ENCODE measurements around the gene CCDC85B. TPM values are rescaled to one million over a fixed set of nuclear protein-coding genes. Genes with fewer than 3 reads are reported as not detected.

CCDC85B gene
- total RNA-seq, 1 experiment from 2014 or later: 55.3 TPM

DNA sequence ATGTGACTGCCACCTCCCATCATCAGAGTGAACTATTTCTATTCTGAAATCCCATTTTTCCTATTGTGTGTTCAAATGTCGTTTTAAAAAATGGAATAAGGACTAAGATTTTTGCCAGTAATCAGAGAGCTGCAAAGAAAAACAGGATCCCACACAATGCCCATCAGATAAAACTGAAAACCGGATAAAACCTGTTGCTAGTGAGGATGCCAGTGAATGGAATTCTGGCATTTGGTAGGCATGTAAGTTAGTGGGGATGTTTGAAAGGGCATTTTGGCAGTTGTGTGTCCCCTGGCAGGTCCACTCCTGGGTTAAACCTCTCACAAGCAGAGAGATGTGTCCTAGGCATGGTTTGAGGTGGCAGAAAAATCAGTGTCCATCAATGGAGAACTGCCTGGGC, 34.9 kb downstream of the CCDC85B start (continued):
- TF ChIP-seq, protein P1, sequence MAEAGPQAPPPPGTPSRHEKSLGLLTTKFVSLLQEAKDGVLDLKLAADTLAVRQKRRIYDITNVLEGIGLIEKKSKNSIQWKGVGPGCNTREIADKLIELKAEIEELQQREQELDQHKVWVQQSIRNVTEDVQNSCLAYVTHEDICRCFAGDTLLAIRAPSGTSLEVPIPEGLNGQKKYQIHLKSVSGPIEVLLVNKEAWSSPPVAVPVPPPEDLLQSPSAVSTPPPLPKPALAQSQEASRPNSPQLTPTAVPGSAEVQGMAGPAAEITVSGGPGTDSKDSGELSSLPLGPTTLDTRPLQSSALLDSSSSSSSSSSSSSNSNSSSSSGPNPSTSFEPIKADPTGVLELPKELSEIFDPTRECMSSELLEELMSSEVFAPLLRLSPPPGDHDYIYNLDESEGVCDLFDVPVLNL (CRISPR knock-in tag; IDR thresholded peaks at IDR 0.05; ENCODE audit: borderline replicate concordance, low read depth): no peak

DNA sequence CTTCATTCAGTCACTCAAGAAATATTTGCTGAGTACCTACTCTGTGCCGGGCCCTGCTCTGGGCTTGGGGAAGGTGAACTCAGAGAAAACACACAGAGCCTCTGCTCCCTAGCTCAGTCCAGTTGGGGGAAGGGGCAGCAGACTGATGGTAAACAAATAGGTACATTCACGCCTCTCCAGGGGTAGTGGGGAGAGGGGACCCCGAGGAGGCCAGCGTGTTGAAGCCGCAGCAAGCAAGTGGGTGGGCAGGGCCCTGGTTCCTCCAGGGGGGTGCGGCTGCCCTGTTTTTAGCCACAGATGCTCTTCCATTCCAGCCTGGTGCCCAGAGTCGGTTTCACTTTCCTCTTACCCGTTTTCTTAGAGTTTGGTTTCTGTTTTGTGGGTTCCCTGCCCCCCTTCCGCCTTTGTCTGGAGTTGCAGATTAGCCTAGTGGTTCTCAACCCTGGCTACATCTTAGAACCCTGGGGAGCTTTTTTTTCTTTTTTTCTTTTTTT, 37.5 kb downstream of the CCDC85B start:
- Mint-ChIP-seq H3K27me3 (ENCODE audit: low read depth) (no peaks in the 10 kb centered on the region), H3K9me3 (no peaks in the 10 kb centered on the region), H3K4me3 (no peak overlapping the region), H3K36me3 (peaks cover 2% of the 10 kb centered on the region; the same call in 1 of the 2 replicates), H3K4me1 (peaks cover 15% of the 10 kb centered on the region), H3K27ac (peak overlapping the region; percentile 63)
- no peak for DNase-seq (ENCODE audit: low spot score)
- POLR2A ChIA-PET: no interaction called here
- ATAC-seq: peak; percentile 22
- CTCF ChIA-PET: interaction anchor here (0.6 to 1.6 kb wide), 3 partner anchors 40 to 95 kb away, joined by 3 to 6 read pairs (median 4); partner anchors contain the start of gene FIBP
- TF ChIP-seq FOXJ3 (CRISPR knock-in tag; IDR thresholded peaks at IDR 0.05; ENCODE audit: borderline replicate concordance) (no peak), ZNF263 (CRISPR knock-in tag; IDR thresholded peaks at IDR 0.05; ENCODE audit: low read depth) (no peak), TEAD4 (CRISPR knock-in tag; IDR thresholded peaks at IDR 0.05) (no peak), ZNF219 (CRISPR knock-in tag; IDR thresholded peaks at IDR 0.05; ENCODE audit: borderline replicate concordance) (no peak)
- TF ChIP-seq, protein P2, sequence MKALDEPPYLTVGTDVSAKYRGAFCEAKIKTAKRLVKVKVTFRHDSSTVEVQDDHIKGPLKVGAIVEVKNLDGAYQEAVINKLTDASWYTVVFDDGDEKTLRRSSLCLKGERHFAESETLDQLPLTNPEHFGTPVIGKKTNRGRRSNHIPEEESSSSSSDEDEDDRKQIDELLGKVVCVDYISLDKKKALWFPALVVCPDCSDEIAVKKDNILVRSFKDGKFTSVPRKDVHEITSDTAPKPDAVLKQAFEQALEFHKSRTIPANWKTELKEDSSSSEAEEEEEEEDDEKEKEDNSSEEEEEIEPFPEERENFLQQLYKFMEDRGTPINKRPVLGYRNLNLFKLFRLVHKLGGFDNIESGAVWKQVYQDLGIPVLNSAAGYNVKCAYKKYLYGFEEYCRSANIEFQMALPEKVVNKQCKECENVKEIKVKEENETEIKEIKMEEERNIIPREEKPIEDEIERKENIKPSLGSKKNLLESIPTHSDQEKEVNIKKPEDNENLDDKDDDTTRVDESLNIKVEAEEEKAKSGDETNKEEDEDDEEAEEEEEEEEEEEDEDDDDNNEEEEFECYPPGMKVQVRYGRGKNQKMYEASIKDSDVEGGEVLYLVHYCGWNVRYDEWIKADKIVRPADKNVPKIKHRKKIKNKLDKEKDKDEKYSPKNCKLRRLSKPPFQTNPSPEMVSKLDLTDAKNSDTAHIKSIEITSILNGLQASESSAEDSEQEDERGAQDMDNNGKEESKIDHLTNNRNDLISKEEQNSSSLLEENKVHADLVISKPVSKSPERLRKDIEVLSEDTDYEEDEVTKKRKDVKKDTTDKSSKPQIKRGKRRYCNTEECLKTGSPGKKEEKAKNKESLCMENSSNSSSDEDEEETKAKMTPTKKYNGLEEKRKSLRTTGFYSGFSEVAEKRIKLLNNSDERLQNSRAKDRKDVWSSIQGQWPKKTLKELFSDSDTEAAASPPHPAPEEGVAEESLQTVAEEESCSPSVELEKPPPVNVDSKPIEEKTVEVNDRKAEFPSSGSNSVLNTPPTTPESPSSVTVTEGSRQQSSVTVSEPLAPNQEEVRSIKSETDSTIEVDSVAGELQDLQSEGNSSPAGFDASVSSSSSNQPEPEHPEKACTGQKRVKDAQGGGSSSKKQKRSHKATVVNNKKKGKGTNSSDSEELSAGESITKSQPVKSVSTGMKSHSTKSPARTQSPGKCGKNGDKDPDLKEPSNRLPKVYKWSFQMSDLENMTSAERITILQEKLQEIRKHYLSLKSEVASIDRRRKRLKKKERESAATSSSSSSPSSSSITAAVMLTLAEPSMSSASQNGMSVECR (CRISPR knock-in tag; IDR thresholded peaks at IDR 0.05; ENCODE audit: borderline replicate concordance): no peak
- TF ChIP-seq, protein P3, sequence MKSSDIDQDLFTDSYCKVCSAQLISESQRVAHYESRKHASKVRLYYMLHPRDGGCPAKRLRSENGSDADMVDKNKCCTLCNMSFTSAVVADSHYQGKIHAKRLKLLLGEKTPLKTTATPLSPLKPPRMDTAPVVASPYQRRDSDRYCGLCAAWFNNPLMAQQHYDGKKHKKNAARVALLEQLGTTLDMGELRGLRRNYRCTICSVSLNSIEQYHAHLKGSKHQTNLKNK (CRISPR knock-in tag; IDR thresholded peaks at IDR 0.05): no peak

DNA sequence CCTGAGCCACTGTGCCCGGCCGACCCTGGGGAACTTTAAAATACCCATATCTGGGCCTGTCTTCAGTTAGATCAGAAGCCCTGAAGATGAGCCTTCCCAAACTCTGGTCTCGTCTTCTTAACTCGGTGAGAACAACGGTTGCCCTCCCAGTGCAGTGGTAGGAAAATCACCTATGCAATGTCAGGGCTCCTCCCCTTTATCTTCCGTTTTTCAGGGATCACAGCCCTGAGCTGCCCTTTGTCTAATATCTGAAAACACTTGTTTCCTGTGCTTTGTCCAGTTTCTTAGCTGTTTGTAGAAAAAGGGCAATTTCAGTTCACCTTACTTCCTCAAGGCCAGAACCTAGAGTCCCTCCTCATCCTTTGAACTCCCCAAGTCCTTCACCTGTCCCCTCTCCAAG, 38.2 kb downstream of the CCDC85B start:
- DNase-seq (ENCODE audit: low spot score): no peak
- POLR2A ChIA-PET: no interaction called here
- ATAC-seq: no peak
- H3K27ac Mint-ChIP-seq: peak overlapping the region; percentile 6
- CTCF ChIA-PET: interaction anchor here (1.5 to 1.6 kb wide), 2 partner anchors 38 to 69 kb away, joined by 3 to 4 read pairs; partner anchors contain the start of gene CCDC85B
- no peaks in the 10 kb centered on the region for H3K9me3 Mint-ChIP-seq
- H3K4me1 Mint-ChIP-seq: peaks cover 17% of the 10 kb centered on the region
- H3K27me3 Mint-ChIP-seq (ENCODE audit: low read depth): no peaks in the 10 kb centered on the region
- no peak overlapping the region for H3K4me3 Mint-ChIP-seq
- H3K36me3 Mint-ChIP-seq: no peaks in the 10 kb centered on the region
- TF ChIP-seq FOXK1 (CRISPR knock-in tag; IDR thresholded peaks at IDR 0.05): no peak
- TF ChIP-seq, protein P4, sequence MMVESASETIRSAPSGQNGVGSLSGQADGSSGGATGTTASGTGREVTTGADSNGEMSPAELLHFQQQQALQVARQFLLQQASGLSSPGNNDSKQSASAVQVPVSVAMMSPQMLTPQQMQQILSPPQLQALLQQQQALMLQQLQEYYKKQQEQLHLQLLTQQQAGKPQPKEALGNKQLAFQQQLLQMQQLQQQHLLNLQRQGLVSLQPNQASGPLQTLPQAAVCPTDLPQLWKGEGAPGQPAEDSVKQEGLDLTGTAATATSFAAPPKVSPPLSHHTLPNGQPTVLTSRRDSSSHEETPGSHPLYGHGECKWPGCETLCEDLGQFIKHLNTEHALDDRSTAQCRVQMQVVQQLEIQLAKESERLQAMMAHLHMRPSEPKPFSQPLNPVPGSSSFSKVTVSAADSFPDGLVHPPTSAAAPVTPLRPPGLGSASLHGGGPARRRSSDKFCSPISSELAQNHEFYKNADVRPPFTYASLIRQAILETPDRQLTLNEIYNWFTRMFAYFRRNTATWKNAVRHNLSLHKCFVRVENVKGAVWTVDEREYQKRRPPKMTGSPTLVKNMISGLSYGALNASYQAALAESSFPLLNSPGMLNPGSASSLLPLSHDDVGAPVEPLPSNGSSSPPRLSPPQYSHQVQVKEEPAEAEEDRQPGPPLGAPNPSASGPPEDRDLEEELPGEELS (CRISPR knock-in tag; IDR thresholded peaks at IDR 0.05): no peak
- no peak for TF ChIP-seq RORB (CRISPR knock-in tag; IDR thresholded peaks at IDR 0.05)
- TF ChIP-seq, protein P5, sequence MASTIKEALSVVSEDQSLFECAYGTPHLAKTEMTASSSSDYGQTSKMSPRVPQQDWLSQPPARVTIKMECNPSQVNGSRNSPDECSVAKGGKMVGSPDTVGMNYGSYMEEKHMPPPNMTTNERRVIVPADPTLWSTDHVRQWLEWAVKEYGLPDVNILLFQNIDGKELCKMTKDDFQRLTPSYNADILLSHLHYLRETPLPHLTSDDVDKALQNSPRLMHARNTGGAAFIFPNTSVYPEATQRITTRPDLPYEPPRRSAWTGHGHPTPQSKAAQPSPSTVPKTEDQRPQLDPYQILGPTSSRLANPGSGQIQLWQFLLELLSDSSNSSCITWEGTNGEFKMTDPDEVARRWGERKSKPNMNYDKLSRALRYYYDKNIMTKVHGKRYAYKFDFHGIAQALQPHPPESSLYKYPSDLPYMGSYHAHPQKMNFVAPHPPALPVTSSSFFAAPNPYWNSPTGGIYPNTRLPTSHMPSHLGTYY (CRISPR knock-in tag; IDR thresholded peaks at IDR 0.05): no peak
- TF ChIP-seq ETV6 (CRISPR knock-in tag; IDR thresholded peaks at IDR 0.05): no peak
- no peak for TF ChIP-seq MXD4 (CRISPR knock-in tag; IDR thresholded peaks at IDR 0.05; ENCODE audit: borderline replicate concordance)
- TF ChIP-seq ATF1 (CRISPR knock-in tag; IDR thresholded peaks at IDR 0.05): no peak
- TF ChIP-seq, protein P6, sequence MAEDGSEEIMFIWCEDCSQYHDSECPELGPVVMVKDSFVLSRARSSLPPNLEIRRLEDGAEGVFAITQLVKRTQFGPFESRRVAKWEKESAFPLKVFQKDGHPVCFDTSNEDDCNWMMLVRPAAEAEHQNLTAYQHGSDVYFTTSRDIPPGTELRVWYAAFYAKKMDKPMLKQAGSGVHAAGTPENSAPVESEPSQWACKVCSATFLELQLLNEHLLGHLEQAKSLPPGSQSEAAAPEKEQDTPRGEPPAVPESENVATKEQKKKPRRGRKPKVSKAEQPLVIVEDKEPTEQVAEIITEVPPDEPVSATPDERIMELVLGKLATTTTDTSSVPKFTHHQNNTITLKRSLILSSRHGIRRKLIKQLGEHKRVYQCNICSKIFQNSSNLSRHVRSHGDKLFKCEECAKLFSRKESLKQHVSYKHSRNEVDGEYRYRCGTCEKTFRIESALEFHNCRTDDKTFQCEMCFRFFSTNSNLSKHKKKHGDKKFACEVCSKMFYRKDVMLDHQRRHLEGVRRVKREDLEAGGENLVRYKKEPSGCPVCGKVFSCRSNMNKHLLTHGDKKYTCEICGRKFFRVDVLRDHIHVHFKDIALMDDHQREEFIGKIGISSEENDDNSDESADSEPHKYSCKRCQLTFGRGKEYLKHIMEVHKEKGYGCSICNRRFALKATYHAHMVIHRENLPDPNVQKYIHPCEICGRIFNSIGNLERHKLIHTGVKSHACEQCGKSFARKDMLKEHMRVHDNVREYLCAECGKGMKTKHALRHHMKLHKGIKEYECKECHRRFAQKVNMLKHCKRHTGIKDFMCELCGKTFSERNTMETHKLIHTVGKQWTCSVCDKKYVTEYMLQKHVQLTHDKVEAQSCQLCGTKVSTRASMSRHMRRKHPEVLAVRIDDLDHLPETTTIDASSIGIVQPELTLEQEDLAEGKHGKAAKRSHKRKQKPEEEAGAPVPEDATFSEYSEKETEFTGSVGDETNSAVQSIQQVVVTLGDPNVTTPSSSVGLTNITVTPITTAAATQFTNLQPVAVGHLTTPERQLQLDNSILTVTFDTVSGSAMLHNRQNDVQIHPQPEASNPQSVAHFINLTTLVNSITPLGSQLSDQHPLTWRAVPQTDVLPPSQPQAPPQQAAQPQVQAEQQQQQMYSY (CRISPR knock-in tag; IDR thresholded peaks at IDR 0.05): no peak
- TF ChIP-seq, protein P7, sequence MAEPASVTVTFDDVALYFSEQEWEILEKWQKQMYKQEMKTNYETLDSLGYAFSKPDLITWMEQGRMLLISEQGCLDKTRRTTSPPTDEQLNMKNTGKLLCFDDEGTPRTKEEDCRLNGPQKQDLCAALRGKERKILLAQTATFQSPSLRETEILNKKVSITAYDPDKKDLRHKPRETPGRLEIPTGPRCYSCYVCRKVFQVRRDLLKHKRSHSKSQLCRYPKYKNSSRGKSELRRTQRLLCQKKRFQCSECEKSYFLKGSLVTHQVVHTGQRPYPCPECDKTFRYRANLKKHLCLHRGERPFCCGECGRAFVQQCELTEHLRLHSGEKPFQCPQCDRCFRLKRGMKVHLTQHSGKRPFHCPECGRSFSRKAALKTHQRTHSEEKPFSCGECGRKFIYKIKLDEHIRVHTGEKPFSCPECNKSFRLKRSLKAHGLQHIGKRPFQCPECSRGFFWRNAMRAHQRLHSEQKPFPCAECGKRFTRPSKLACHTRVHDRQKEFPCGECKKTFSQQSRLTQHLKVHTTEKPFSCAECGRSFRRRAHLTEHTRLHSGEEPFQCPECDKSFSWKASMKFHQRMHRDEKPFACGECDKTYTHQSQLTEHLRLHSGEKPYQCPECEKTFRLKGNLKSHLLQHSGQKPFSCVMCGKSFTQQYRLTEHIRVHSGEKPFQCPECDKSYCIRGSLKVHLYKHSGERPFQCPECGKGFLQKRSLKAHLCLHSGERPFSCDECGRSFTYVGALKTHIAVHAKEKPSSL (CRISPR knock-in tag; conservative IDR thresholded peaks at IDR 0.05): no peak
